ENCODE measurements around the gene ANXA8. TPM values are rescaled to one million over a fixed set of nuclear protein-coding genes. Genes with fewer than 3 reads are reported as not detected.
"Not testable (repeated sequence)": the region's sequence is repeated elsewhere in the genome, so short reads cannot be mapped to it uniquely, and the experiment has no call there.

The ANXA8 gene
- total RNA-seq, 1 experiment from 2014 or later, result not detected

DNA sequence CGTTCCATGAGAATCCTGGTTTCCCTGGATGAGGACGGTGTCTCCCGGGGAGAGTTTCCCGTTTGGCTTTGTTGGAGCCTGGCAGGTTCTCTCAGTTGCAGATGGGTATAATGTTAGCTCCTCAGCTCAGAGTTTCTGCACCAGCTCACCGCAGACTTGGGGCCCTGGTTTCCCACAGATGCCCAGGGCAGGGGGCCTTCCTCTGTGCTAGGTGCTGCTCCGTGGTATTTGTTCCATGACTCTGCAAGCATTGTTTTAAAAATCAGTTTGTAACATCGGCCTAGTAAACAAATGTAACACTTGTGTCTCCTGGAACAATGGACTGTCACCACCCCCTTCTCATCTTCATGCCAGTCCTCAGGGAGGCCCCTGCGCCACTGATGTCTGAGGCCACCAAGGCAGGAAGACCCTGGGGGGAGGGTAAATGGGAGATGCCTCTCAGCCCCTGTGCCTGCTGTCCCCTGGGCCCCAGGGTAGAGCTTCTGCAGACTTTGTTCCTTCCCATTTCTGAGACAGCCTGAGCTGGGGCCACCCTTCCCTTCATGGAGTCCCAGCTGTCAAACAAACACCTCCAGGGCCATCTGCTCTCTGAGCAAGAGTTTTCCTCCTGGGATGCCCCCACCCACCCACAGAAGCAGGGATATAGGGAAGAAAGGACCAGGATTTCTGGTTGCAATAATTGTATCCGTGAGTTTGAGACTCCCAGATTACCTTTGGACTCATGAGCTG is 28.4 kb downstream of the ANXA8 start:
- not testable (repeated sequence) for H3K36me3 ChIP-seq; DNase-seq; H3K4me3 ChIP-seq; H3K9me3 ChIP-seq (replicated peaks); H3K27me3 ChIP-seq; H3K4me1 ChIP-seq; H3K27ac ChIP-seq

DNA sequence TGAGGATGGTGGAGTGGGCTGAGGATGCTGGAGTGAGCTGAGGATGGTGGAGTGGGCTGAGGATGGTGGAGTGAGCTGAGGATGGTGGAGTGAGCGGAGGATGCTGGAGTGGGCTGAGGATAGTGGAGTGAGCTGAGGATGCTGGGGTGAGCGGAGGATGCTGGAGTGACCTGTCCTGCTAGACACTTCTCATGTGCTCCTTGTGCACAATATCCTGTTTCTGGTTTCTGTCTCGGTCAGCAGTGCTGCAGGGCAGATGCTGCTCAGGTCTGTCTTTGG is 29.2 kb downstream of the ANXA8 start:
- Histone ChIP-seq H3K36me3 (no peaks in the 10 kb centered on the region), H3K4me3 (no peak overlapping the region), H3K9me3 (replicated peaks) (no peaks in the 10 kb centered on the region), H3K27ac (no peak overlapping the region), H3K27me3 (no peaks in the 10 kb centered on the region), H3K4me1 (no peaks in the 10 kb centered on the region)
- DNase-seq, result no peak

DNA sequence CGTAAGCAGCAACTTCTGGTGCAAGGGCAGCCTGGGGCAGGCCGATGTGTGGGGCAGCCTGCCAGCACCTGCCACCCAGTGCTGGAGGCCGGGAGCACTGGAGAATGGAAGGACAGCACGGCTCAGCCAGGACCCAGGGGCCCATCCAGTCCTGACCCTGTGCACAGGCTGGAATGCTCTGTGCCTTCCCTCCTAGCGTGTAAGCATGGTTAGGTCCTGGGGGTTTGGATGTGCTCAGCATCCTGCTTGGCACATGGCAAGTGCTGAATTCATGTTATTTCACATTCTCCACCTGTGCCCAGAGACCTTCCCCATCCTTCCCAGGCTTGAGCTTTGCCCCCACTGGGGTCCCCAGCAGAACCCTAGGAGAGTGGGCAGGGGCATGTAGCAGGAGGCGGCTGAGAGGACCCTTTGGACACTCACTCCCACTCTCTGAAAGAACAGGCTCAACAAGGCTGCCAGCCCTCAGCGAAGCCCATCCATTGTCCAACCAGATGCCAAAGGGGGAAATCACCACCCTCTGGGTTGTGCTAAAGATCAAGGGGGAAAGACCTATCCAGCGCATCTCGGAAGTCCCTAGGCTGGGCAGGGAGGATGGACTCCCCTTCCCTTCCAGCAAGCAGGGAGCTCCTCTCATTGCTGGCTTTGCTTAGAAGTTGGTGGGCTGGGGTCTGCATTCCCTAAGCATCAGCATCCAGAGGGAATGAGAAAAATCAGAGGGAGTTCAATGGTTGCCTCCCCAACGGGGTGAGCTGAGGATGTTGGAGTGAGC is 29.7 kb downstream of the ANXA8 start:
- no peaks in the 10 kb centered on the region for H3K9me3 ChIP-seq (replicated peaks)
- no peak overlapping the region for H3K4me3 ChIP-seq
- no peaks in the 10 kb centered on the region for H3K4me1 ChIP-seq
- no peak overlapping the region for H3K27ac ChIP-seq
- DNase-seq, result no peak
- no peaks in the 10 kb centered on the region for H3K27me3 ChIP-seq
- no peaks in the 10 kb centered on the region for H3K36me3 ChIP-seq

DNA sequence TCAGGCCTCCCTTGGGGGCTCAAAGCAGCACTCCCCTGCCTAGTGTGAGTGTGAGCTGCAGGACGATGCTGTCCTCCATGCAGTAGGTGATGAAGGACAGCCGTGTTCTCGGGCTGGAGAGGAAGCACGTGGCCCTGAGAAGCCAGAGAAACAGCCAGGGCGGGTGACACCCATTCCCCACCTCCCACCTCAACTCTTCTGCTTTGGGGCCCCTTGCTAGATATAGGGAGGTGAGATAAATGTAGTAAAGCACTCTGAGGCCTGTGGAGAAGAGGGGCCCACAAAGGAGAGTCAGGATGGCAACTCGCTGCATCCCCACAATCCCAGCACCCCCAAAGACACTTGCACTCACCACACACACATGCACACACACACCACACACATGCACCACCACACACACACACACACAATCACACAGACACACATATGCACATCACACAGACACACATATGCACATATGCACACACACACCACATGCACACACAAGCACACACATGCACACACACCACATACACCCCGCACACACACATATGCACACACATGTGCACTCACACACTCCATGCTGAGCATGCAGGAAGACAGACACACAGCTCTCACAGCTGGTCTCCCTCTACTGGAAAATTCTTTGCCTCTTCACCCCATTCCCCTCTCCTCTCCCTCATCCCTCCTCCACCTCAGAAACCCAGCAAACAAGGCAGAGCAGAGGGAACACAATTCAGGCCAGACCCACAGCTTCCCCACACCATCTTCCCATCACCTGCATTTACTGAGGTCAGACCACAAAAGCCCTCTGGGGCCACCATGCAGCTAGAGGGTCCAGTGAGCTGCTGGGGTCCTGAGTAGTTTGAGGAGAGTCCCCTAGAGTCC is 30.5 kb downstream of the ANXA8 start:
- Histone ChIP-seq H3K4me3 (no peak overlapping the region), H3K36me3 (no peaks in the 10 kb centered on the region), H3K4me1 (no peaks in the 10 kb centered on the region), H3K9me3 (replicated peaks) (no peaks in the 10 kb centered on the region), H3K27me3 (no peaks in the 10 kb centered on the region), H3K27ac (no peak overlapping the region)
- no peak for DNase-seq

DNA sequence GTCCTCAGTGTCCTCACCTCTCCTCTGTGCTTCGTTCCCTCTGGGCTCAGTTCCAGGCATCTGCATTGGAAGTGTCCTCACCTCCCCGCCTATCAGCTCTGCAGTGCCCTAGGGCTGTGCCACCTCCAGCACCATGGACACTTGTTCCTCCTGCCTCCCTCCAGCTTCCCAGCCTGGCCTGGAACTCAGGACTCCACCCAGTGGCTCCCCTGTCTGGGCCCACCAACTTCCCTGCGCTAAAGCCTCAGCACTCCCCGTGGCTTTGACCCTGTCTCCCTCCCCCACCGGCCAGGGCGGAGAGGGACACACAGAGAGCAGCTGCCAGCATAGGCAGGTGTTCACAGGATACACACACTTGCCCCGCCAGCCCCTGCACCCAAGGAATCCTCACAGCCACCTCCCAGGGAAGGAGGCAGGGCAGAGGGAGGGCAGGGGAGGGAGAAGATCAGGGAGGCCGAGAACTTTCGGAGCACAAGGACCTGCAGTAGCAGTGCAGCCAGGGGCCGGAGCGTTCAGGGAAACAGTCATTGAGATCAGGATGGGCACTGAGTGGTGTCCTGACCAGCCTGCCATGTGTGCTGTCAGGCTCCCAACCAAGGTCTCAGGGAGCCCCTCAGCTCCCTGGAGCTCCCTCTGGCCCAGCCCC is 31.3 kb downstream of the ANXA8 start:
- Histone ChIP-seq H3K4me1 (no peaks in the 10 kb centered on the region), H3K36me3 (no peaks in the 10 kb centered on the region)
- peak; percentile 16 to 34 for DNase-seq

DNA sequence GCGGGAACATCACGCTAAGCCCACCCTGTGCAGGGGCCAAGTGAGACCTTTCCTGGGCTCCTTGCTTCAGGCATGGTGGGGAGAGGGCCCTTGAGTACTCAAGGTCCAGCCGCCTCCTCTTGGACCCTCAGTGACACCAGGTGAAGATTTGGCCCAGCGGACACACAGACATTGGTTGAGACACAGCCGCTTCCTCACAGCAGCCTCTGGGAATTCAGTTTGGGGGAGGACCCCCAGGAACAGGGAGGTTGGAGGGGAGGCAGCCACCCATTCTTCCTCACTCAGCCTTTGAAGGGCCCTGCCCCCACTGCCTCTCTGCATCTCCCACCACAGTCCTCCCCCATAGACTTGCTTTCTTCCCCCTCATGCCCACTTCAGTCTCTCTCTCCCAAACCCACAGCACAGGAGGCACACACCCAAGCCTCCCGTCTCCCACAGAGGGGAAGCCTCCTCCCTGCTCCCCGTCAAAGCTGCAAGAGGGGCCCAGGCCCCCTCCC is 31.9 kb downstream of the ANXA8 start:
- DNase-seq, result no peak
- Histone ChIP-seq H3K27ac (no peak overlapping the region), H3K36me3 (no peaks in the 10 kb centered on the region), H3K9me3 (replicated peaks) (no peaks in the 10 kb centered on the region), H3K27me3 (no peaks in the 10 kb centered on the region), H3K4me1 (no peaks in the 10 kb centered on the region), H3K4me3 (no peak overlapping the region)

More for the DNA sequence above, 31.3 kb downstream of the ANXA8 start:
- Histone ChIP-seq H3K9me3 (replicated peaks) (no peaks in the 10 kb centered on the region), H3K27ac (no peak overlapping the region), H3K4me3 (no peak overlapping the region), H3K27me3 (no peaks in the 10 kb centered on the region)

DNA sequence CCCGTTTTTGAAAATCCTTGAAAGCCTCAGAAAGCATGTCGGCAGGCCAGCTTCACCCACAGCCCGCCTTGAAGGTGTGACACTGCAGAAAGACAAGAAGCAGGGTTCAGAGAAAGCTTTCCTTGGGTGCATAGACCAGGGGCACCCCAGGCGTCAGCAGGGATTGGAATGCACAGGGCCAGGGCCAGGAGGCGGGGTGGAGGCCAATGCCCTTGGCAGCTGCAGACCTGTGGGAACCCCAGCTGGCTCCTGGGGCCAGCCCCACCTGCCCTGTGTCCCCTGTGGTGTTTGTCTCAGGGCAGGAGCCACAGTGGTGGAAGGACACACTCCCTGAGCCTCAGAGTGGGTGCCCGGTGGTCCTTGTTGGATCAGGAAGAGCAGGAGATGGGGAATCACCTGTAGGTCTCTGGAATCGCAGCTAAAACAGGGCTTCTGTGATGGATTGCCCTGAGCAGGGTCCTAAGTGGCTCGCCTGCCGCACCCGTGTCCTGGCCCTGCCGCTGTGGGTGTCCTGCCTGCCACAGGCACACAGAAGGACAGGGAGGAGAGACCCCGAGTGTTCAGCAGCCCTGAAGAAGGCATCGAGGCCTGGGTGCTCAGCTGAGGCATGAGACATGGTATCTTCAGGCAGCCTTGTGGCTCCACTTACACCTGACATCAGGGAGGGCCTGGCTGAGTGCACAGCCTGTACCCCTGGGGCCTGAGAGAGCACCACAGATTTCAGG is 32.5 kb downstream of the ANXA8 start:
- no peaks in the 10 kb centered on the region for H3K27me3 ChIP-seq
- H3K36me3 ChIP-seq, result no peaks in the 10 kb centered on the region
- H3K4me3 ChIP-seq, result no peak overlapping the region
- no peaks in the 10 kb centered on the region for H3K9me3 ChIP-seq (replicated peaks)
- DNase-seq, result no peak
- no peaks in the 10 kb centered on the region for H3K4me1 ChIP-seq
- no peak overlapping the region for H3K27ac ChIP-seq

DNA sequence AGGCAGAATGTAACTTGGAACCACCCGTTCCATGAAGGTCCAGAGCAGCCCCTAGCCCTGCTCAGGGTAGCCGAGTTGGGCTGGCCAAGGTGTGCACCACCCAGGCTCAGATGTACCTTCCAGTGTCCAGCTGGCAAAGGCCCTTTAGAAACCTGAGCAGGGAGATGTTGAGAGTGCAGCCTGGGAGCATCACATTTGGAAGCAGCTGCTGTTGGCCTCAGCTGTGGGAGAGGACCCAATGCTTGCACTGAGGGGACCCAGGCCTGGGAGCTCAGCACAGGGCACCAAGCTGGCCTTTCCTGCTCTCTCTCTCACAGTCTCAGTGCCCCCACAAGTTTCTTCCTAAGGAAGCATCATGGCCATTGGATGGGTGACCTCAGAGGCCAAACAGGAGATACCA is 33.5 kb downstream of the ANXA8 start:
- Histone ChIP-seq H3K27me3 (no peaks in the 10 kb centered on the region), H3K27ac (no peak overlapping the region), H3K9me3 (replicated peaks) (no peaks in the 10 kb centered on the region), H3K4me1 (no peaks in the 10 kb centered on the region), H3K36me3 (no peaks in the 10 kb centered on the region), H3K4me3 (no peak overlapping the region)
- peak in 1 of 2 experiments; percentile 4 for DNase-seq

DNA sequence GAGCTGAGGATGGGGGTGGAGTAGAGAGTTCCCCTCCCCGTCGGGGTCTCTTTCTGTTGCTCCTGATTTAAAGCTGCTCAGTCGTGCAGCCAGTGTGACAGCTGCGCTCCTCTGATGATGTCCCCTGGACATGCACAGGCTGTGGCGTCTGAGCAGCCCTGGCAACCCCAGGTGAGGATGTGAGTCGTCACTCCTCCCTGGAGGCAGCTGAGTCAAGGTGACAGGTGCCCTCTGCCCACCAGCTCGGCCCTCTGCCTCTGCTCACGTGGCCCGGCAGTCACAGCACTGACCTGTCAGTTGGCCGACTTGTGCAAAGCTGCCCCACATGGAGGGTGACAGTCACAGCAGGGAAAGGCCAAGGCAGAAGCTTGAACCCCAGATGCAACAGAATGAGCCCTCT is 33.9 kb downstream of the ANXA8 start:
- Histone ChIP-seq H3K4me1 (no peaks in the 10 kb centered on the region), H3K27ac (no peak overlapping the region)

DNA sequence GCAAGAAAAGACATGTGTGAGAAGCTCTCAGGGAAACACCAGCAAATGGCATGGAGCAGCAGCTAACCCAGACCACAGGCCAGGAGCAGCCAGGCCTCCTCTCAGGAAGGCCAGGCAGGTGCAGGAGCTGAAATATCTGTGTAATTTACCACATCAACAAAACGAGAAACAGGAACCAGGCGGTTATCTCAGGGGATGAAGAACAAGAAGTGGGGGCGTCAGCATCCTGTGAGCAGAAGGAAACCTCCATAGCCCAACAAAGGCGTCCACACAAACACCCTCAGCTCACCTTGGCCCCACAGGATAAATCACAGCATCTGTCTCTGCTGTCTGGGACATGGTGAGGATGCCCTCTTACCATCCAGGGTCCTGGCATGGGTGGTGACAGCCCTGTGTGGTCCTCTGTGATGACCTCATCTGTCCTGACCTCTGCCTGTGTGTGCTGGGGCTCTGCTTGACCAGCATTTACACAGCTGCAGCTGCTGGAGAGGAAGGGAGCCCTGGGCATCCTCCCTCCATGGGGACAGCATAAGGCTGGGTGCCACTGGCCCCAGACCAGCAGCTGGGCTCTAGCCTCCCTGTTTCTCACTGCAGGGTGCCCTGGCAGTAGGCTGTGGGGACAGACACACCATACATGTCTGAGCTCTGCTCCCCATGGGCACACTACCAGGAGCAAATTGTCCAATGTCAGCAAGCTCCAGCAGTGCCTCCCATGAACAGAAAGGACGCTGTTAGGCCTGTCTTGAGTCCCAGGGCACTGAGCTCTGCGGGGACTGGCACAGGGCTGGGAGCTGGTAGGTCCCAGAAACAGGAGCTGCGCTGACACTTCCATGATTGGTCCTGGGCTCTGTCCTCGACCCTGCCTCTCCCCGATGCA is 34.6 kb downstream of the ANXA8 start:
- no peak overlapping the region for H3K27ac ChIP-seq
- H3K4me1 ChIP-seq, result no peaks in the 10 kb centered on the region
- peak; percentile 10 to 22 for DNase-seq
- no peaks in the 10 kb centered on the region for H3K9me3 ChIP-seq (replicated peaks)
- H3K36me3 ChIP-seq, result no peaks in the 10 kb centered on the region
- no peaks in the 10 kb centered on the region for H3K27me3 ChIP-seq
- no peak overlapping the region for H3K4me3 ChIP-seq

More for the DNA sequence above, 33.9 kb downstream of the ANXA8 start:
- H3K9me3 ChIP-seq (replicated peaks), result no peaks in the 10 kb centered on the region
- no peaks in the 10 kb centered on the region for H3K36me3 ChIP-seq
- no peak overlapping the region for H3K4me3 ChIP-seq
- H3K27me3 ChIP-seq, result no peaks in the 10 kb centered on the region
- peak in 1 of 2 experiments; percentile 1 for DNase-seq

DNA sequence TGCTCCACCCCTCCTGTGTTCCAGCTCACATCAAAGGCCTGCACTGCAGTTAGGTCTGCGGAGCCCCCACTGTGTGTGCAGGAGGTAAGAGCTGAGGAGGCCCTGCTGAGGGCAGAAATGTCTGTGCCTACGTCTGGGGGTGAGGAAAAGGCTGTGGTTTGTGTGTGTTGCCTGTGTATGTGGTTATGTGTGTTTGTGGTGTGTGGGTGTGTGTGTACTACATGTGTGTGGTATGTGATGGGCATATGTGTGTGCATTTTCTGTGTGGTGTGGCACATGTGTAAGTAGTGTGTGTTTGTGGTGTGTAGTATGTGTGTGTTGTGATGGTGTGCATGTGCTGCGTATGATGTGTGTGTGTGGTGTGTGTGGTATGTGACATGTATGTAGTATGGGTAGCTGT is 36.2 kb downstream of the ANXA8 start:
- H3K4me3 ChIP-seq, result no peak overlapping the region
- H3K4me1 ChIP-seq, result no peaks in the 10 kb centered on the region
- no peaks in the 10 kb centered on the region for H3K36me3 ChIP-seq
- H3K27ac ChIP-seq, result no peak overlapping the region
- H3K9me3 ChIP-seq (replicated peaks), result no peaks in the 10 kb centered on the region
- DNase-seq, result no peak
- no peaks in the 10 kb centered on the region for H3K27me3 ChIP-seq

DNA sequence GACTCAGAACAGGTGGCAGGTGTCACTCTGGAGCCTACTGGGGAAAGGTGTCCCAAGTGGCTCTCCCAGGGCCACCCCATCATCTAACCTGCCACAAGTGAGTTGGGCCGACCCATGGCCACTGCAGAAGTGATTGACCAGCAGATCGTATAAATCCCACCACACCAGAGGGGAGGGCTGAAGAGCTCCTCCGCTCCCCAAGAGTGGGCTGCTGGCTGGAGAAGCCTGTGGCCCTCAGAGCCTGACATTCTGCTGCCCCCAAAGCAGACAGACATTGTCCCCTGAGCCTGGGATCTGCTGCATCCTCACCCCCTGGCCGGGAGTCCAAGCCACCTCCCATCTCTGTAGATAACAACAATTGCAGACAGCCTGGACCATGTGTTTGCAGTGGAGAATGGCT is 36.7 kb downstream of the ANXA8 start:
- Histone ChIP-seq H3K36me3 (no peaks in the 10 kb centered on the region), H3K27me3 (no peaks in the 10 kb centered on the region), H3K27ac (no peak overlapping the region), H3K4me3 (no peak overlapping the region), H3K9me3 (replicated peaks) (no peaks in the 10 kb centered on the region), H3K4me1 (no peaks in the 10 kb centered on the region)
- DNase-seq, result no peak

DNA sequence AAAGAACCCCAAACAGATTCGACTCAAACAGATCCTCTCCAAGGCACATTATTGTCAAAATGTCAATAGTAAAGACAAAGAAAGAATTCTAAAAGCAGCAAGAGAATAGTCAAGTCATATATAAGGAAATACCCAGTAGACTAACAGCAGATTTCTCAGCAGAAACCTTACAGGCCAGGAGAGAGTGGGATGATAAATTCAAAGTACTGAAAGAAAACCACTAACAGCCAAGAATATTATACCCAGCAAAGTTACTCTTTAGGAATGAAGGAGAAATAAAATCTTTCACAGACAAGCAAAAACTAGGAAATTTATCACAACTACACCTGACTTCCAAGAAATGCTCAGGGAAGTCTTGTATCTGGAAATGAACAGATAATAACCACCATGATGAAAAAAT is 38.2 kb downstream of the ANXA8 start:
- H3K27ac ChIP-seq, result no peak overlapping the region
- no peak overlapping the region for H3K4me3 ChIP-seq
- no peak for DNase-seq
- no peaks in the 10 kb centered on the region for H3K36me3 ChIP-seq
- no peaks in the 10 kb centered on the region for H3K4me1 ChIP-seq
- no peaks in the 10 kb centered on the region for H3K27me3 ChIP-seq
- no peaks in the 10 kb centered on the region for H3K9me3 ChIP-seq (replicated peaks)
